Stimulated activated CD4-positive, alpha-beta T cell treated with anti-CD3 and anti-CD28 coated beads, Interleukin-1b, Interleukin-23, amount 100 ng/mL, for 24 hours (primary cell): ENCODE results near the gene RAB3IL1.

Source experiments
- DNase-seq, 4 experiments: peaks; one replicate each; pipeline ENCODE4 v3.0.0-alpha.2; 2020; ENCODE audit warnings: low read depth in 4 of 4, low spot score in 1 of 4

RAB3IL1 gene

GRCh38 chr11:61869429-61869707 lies 48.0 kb downstream of the RAB3IL1 start:
- no peak for DNase-seq

- no peak for DNase-seq
Observed at GRCh38 chr11:61868571-61869428, 48.6 kb downstream of the RAB3IL1 start.

- DNase-seq = no peak
Observed at GRCh38 chr11:61866958-61867343, 50.4 kb downstream of the RAB3IL1 start.

- DNase-seq = no peak
Observed at GRCh38 chr11:61866231-61866957, 51.0 kb downstream of the RAB3IL1 start.

GRCh38 chr11:61864814-61865775 lies 52.3 kb downstream of the RAB3IL1 start:
- DNase-seq = no peak

- DNase-seq = no peak
Observed at GRCh38 chr11:61863548-61864081, 53.8 kb downstream of the RAB3IL1 start.

GRCh38 chr11:61862714-61863547 lies 54.4 kb downstream of the RAB3IL1 start:
- DNase-seq = no peak

GRCh38 chr11:61861634-61862033 lies 55.7 kb downstream of the RAB3IL1 start:
- no peak for DNase-seq

GRCh38 chr11:61860054-61860903 lies 57.1 kb downstream of the RAB3IL1 start:
- DNase-seq = no peak

- DNase-seq = no peak
Observed at GRCh38 chr11:61855939-61856680, 61.3 kb downstream of the RAB3IL1 start.

- no peak for DNase-seq
Observed at GRCh38 chr11:61854966-61855714, 62.2 kb downstream of the RAB3IL1 start.

- DNase-seq = no peak
Observed at GRCh38 chr11:61854206-61854895, 63.0 kb downstream of the RAB3IL1 start.

- DNase-seq = no peak
Observed at GRCh38 chr11:61853698-61854169, 63.6 kb downstream of the RAB3IL1 start.

GRCh38 chr11:61851900-61852295 lies 65.5 kb downstream of the RAB3IL1 start:
- DNase-seq = no peak

- no peak for DNase-seq
Observed at GRCh38 chr11:61851113-61851899, 66.1 kb downstream of the RAB3IL1 start.

GRCh38 chr11:61850687-61851086 lies 66.7 kb downstream of the RAB3IL1 start:
- no peak for DNase-seq
